Measurements from ENCODE around the gene SHC3.

The SHC3 gene

DNA sequence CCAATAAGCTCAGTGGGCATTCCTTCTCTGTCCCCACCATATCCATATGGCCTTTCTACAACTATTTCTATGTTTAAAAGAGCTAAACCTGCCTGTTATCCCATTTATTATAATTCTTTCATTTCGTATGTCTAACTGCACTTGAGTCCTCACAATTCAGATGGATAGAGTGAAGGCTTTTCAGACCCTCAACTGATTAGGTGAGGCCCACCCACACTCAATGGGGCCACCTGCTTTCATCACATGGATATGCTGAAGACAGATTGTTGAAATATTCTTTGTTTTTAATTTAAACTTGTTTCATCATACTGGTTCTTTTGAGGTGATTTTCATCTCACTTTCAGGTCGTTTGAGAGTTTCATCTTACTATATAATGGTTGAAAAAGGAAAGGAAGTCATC lies 193.0 kb downstream of the SHC3 start:
- no peak for DNase-seq (ENCODE audit: low read depth in 2 of 2)

DNA sequence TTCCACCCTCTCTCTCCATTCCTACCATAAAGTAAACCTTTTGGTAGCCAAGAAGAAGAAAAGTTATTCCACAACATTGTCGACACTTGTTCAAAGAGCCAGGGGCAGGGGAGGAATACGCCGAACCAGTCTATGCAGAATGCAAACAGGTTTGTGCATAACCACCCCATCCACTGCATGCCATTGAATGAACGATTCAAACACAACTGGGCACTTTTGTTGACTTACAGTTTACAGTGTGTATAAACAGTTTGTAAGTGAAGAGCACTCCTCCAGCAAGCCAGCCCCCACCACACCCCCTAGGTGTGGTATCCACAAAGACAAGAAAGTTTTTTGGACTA lies 194.1 kb downstream of the SHC3 start:
- DNase-seq (ENCODE audit: low read depth in 2 of 2), result no peak

DNA sequence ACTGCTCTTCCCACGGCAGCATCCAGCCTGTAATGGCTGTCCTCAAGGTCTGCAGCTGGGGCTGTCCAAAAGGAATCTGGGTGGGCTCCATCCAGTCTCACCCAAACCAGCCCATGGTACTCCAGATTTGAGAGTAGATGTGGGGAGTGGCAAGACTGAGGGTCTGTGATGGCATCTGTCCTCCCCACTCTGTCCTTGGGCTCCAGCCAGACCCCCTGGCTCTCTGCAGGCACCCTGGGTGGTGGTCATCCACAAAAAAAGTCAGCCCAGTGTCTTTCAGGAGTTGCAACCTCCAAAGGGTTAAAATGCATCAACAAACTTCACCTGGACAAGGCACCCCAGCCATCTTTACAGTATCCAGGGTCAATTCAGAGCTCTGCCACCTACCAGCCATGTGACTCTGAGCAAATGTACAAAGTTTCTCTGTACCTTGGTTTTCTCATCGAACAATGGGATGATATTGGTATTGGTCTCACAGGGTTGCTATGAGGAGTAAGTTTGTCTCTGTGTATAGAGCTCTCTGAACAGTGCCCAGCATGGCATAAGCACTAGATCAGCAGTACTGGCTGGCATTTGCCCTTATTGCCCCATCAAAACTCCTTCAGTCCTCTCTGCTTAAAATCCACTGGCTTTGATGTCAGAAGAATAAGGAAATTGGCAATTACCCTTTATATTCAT lies 194.6 kb downstream of the SHC3 start:
- DNase-seq (ENCODE audit: low read depth in 2 of 2), result no peak

DNA sequence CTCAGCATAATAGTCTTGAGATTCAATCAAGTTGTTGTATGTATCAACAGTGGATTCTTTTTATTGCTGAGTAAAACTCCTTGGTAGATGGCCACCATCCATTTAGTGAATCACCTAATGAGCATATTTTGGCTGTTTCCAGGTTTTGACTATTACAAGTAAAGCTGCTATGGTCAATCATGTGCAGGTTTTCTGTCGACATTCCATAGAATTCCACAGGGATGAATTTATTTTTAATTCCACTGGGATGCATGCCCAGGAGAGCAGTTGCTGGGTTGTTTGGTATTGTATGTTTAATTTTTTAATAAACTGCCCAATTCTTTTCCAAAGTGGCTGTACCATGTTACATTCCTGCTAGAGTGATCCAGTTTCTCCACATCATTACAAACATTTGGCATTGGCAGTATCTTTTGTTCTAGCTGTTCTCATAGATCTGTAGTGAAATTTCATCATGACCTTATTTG lies 197.8 kb downstream of the SHC3 start:
- no peak for DNase-seq (ENCODE audit: low read depth in 2 of 2)

DNA sequence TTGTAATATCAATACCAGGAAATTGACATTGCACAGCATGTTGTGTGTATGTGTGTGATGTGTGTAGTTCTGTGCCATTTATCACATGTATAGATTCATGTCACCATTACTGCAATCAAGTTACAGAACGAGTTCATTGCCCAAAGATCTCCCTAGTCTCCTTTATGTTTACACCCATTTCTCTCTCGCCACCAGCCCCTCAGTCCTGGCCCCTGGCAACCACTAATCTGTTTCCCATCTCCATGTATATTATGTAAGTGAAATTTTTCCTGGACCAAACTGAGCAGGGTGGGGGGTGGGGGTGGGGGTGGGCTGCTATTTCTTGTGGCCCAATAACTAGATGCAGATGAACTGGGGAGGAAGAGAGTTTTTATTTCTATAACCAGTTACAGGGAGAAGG lies 198.8 kb downstream of the SHC3 start:
- DNase-seq (ENCODE audit: low read depth in 2 of 2), result no peak

DNA sequence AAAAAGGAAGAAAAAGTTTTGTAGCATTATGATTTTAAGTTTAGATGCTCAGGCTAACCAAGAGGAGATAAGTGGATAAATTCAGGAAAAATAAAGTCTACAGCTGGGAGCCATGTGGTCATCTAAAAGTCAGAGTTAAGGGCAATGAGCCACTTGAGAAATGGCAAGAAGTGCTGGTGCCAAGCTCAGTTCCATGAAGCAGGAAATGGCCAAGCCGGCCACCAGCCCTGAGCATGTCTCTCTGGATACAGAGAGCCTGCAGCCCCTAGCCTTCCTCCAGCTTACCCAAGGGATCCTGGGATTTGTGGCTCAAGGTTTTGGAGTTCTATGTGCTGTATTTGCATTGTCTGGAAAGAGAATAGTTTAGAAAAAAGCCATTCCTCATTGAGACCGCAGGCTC lies 199.6 kb downstream of the SHC3 start:
- DNase-seq (ENCODE audit: low read depth in 2 of 2), result no peak

DNA sequence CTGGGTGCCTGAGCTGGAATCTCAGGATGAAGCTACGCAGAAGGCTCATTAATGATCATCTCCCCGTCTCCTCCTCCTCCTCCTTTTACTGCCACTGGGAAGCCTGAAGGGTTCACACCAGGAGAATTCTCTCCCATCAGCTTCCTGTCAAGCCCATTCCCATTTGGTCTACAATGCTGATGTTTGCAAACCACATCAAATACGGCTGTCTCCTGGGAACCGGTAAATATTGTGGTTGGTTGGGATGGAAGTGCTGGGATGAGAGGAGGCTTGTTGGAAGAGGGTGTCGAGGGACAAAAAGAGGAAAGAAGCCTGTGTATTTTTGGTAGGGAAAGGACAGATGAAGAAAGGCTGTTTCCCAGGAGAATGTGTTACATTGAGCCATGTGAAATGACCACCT lies 200.6 kb downstream of the SHC3 start:
- DNase-seq (ENCODE audit: low read depth in 2 of 2), result no peak

DNA sequence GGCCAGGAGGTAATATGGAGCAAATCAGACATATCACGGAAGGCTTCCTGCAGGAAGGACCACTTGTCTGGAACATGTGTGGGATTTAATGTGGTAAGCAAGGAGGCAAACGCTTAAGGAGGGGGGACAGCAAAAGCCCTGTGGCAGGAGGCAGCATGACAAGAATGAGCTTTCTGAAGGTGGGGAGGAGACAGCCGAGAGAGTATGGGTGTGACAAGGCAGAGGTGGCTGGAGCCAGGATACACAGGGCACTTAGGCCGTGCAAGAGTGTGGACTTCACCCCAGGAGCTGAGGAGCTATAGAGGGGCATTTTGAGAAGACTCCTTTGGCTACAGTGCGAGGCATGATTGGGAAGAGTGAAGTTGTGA lies 201.7 kb downstream of the SHC3 start:
- no peak for DNase-seq (ENCODE audit: low read depth in 2 of 2)

DNA sequence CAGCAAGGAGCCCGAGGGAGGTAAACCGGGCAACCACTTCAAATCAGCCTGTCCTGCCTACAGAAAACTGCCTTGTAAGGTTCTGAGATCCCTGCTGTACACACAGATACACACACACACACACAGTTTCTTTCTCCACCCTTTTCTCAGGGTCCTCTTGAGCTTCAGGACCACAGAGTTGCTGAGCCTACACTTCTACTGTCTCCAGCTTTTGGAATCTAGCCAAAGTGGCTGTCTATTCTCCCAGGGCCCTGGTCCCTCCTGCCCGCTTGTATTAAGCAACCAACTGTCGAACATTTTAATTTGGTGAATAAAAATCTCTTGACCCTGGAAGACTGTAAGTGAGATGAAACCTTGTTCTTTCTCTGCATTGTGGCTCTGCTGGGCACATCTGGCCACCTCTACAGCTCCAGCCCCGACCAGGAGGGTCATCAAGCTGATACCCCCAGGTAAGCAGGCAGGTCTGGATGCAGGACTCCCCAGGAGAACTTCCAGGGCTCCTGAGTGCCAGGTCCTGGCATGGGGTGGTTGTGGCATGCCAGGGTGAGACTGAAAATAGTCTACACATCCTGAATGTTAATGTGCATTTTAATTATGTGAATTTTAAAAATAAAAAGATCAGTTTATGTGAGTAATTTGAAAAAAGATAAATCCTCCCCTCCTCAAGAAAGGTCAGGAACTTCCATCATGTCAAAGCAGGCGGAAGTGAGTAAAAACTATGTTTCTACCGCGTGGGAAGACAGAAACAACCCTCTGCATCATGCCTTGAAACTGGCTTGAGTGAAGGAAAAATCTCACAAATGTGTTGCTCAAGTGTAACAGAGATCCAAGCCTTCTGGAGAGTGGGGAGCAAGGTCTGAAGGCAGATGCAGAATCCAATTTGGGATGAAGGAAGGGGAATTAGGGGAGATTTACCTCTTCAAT lies 202.4 kb downstream of the SHC3 start:
- DNase-seq (ENCODE audit: low read depth in 2 of 2), result no peak

DNA sequence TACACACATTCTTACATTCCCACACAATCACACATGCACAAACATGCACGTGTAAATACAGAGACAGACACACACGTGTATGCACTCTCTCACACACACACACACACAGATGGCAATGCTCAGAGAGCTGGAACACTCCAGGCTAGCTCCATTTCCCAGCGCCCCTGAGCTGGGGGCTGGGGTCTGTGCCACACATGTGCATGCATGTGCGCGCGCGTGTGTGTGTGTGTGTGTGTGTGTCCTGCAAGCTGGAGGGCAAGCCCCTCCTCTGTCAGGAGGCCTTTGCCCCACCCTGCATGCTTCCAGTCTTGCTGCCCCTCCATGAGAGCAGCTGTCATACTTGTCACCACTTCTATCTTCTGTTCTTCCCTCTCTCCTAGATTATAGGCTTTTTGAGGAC lies 204.0 kb downstream of the SHC3 start:
- no peak for DNase-seq (ENCODE audit: low read depth in 2 of 2)

DNA sequence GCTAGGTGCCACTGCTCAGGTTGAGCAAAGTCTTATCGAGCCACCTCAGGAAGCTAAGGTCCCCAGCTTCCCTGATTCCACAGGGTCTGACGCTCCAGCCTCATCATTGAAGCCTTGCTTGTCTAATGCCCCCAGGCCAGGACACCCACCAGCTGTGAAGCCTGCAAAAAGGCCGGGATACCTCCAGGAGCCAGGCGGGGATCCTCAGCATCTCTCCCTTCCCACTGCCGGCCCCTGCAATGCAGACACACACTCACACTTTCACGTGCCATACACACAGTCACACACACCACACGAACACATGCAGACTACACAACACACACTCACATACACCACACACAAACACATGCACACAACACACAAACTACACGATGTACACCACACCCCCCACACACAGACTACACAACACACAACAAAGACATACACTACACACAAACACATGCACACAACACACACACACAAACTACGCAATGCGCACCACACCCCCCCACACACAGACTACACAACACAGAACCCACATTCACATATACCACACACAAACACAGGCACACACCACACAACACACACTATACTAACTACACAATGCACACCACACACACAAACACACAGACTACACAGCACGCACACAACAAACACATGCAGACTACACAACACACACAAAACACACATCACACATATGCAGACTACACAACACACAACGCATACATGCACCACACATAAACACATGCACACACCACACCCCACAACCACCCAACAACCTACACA lies 205.2 kb downstream of the SHC3 start:
- DNase-seq (ENCODE audit: low read depth in 2 of 2), result no peak

DNA sequence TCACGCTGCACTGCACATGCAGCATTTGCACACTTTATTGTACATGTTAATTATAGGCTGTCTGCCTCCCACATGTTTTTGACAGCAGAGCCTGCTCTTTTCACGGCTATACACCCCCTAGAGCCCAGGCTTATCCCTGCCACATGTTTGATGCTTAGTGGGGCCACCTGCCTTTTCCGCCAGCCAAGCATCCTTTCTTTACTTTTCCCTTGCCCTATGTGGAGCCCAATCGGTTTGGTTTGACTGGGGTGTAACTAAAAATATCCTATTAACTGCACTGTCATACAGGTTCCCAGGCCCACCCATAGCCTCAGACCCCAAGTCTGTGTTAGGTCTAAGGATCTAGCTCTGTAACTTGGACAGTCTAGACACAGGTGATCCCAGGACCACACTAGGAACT lies 206.2 kb downstream of the SHC3 start:
- no peak for DNase-seq (ENCODE audit: low read depth in 2 of 2)

DNA sequence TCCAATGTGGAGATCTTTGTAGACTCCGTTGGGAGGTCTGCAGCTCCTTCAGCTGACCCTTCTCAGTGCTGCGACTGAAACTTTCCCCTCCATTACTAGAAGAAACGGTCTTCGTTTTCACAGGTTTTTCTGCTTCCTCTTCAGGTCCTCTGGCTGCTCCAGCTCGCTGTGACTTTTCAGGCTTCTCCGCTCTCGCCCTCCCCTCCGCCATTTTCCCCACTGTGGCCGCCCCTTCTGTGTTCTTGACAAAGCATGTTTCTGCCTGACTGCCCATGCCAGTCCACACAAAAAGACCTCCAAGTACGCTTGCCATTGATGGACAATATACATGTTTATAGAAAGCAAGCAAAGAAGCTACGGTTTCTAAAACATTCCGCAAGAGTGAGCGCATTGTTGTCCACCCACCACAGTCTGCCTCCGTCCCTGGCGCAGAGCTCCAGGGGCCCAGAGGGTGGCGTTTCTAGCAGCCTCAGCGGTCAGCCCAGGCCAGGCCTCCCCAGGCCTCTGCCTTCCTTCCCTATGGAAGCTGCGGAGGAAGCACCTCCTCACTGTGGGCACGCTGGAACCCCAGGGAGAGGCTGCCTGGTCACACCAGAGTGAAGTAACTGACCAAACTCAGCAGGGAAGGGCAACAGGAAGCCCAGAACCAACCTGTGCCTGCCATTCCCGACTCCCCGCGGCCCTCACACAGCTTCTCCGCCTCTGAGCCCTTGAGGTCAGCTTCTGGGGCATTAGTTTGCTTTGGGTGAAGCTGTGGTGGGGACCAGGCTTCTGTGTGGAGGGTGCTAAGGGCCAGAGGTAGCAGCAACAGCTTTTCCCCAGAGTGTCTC lies 207.3 kb downstream of the SHC3 start:
- no peak for DNase-seq (ENCODE audit: low read depth in 2 of 2)

DNA sequence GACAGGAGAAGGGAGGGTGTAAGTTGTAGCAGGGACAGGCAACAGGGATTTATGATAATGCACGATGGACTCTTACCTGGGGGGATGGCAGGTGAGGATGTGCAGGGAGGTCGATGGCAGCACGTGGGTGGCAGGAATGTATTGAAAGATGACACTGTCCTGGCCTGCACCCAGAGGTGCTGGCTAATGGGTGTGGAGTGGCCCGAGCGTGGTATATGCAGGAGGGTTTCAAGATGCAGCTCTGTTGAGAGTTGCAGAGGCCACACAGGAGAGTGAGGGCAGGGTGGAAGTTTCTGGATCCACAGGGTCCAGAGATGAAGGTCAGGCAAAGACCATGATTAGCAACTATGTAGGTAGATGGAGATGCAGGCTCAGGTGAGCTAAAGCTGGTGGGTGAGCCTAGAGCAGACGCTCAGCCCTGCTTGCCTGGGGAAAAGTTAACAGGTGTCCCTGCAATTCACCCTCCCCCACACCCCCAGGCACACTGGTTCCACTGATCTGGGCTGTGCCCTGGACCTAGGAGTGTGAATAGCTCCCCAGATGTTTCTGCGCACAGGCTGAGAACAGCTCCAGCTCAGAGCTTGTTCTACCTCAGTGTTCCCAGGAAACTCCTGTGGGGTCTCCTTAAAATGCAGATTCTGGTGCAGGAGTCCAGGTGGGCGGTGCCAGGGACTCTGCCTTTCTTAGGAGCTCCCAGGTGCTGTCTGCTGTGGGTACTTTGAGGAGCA lies 208.8 kb downstream of the SHC3 start:
- DNase-seq (ENCODE audit: low read depth in 2 of 2), result no peak

DNA sequence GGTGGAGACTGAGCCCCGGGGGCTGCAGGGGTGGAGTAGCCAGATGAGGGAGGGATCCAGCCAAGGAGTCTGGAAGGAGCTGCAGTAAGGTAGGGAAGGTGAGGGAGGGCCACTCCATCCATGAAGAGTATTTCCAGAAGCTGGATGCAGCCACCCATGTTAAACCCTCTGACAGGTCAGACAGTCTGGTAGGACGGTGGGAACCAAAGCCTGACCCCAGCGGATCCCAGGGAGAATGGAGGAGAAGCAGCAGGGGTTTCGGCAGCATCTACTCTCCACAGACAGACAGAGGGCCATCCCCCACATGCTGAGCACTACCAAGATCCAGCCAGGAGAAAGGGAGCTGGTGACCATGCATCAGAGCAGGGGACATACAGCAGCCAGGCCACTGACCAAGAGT lies 209.8 kb downstream of the SHC3 start:
- no peak for DNase-seq (ENCODE audit: low read depth in 2 of 2)

DNA sequence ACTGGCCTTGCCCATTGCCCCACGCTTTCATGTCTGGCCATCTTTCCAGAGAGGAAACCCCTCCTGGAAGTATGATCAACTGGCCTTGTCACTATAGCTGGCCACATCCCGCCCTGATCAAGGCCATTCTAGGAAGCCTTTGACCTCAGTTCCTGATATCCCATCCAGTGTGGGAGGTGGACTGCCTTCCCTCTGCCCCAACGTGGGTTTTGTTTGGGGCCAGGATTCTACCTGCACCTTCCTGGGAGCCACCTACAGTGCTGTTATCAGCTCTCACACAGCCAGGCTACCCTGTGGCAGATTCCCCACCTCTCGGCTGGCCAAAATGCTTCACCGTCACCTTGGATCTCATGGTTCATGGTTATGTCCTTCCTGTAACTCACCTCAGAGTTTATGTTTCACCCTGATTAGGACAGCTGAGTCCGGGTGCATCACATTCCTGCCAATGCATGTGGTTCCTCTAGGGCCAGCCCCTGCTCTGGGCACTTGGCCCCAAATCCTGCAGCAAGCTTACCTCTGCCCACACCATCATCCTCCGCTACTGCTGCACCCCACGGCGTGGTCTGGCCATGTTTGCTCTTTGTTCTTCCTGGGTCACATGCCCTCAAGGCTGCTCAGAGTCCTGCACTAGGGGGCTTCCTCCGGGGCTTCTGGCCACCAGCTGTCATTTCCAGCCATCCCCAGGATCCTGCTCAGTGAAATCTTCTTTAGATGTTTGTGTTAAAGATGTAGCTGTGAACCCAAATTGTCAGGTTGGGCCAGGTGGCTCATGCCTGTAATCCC lies 211.5 kb downstream of the SHC3 start:
- no peak for DNase-seq (ENCODE audit: low read depth in 2 of 2)

DNA sequence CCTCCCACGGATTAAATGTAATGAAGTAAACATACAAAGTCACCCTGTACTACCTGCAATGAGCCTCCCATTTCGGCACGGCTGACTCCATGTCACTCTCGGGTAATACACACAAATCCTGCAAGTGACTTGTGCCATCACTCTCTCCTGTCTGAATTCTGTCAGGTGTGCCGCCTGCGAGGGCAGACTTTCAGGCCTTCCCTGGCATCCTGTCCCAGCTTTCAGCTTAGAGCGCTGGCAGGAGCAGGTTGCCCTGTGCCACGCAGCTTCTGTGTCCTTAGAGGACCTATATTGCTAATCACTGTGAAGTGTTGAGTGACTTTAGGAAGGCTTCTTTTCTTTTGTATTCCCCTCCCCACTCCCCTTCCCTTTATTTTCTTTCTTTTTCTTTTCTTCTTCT lies 213.1 kb downstream of the SHC3 start:
- no peak for DNase-seq (ENCODE audit: low read depth in 2 of 2)

DNA sequence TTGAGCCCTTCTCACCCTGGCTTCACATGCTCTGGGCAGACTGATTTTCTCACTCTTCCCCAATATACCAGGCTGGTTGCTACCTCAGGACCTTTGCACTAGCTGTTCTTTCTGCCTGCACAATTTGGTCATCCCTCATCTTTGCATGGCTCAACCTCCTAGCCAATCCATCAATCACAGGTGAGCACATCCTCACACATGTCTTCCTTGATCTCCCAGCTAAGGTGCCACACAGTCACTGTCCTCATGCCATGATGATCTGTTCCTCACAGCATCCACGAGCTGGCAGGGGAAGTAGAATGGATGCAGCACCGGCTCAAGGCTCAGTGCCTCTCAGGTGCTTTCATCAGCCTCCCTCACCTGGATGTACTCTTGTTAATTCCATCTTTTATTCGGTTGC lies 218.0 kb downstream of the SHC3 start:
- DNase-seq (ENCODE audit: low read depth in 2 of 2), result no peak

DNA sequence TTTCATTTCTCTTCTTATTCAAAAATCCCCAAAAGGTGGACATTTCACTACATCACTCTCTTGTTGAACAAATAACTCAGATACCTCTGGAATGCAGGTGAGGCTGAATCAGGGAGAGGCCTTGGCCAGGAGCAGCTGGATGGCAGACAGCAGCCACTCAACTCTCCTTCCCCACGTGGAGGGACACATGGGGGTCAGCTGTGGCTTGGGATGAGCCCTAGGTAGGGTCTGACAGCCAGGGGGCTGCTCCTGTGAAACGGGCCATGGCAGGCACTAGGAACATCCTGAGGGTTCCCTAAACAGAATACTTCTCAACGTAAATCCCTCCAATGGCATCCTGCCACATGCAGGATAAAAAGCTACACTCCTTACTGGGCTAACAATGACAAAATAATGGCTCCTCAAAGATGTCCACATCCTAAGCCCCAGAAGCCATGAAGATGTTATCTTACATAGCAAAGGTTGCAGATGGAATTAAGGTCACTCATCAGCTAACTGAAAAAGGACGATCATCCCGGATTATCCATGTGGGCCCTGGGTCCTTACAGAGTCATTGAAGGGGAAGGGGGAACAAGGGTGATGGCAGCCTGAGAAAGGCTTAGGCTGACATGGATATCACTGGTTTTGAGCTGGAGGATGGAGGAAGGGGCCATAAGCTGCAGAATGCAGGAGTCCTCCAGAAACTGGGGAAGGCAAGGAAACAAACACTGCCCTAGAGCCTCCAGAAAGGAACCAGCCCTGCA lies 218.7 kb downstream of the SHC3 start:
- no peak for DNase-seq (ENCODE audit: low read depth in 2 of 2)

DNA sequence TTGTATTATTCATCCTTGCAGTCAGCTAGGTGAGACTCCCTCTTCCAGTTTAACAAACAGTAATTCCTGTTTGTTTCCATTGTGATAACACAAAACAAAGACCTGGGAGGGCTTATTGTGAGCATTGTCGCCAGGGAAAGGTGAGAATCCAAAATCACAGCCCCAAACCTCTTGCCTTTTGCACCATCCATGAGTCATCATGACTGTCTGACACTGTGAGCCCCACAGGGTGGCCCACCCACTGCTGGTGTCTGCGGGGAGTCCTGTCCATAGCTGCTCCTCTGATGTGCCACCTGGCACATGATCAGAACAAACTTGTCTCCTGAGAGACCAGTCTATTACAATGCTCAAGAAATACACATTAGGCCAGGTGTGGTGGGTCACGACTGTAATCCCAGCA lies 221.1 kb downstream of the SHC3 start:
- DNase-seq (ENCODE audit: low read depth in 2 of 2), result no peak

All from stimulated activated CD4-positive, alpha-beta T cell treated with anti-CD3 and anti-CD28 coated beads, Interleukin-4, amount 100 ng/mL, for 48 hours (primary cell).